ENCODE data around the gene KCNMA1.
"Not testable (repeated sequence)": the region's sequence is repeated elsewhere in the genome, so short reads cannot be mapped to it uniquely, and the experiment has no call there.

Gene KCNMA1

GRCh38 chr10:77357611-77358310 is 279.8 kb downstream of the KCNMA1 start:
- DNase-seq = peak; percentile 68

DNA sequence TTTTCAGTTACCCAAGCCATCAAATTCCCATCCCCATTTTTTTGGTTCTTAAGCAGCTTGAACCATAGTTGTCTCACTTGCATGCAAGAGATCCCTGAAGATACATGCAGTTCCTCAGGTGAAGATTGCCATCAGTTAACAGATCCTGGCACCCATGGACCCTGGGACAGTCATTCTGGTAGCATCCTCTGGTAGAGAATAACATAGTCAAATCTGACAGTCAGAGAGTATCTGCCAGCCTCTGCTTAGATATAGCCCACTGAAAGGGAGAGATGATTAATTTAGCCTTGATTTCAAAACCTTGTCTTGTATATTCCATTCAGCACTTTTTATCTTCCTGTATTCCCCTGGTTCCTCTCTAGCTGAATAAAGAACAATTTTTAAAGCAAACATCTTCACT is 280.4 kb downstream of the KCNMA1 start:
- no peak for DNase-seq

- DNase-seq = peak; percentile 81
These were observed 281.8 kb downstream of the KCNMA1 start for GRCh38 chr10:77355844-77356243.

DNA sequence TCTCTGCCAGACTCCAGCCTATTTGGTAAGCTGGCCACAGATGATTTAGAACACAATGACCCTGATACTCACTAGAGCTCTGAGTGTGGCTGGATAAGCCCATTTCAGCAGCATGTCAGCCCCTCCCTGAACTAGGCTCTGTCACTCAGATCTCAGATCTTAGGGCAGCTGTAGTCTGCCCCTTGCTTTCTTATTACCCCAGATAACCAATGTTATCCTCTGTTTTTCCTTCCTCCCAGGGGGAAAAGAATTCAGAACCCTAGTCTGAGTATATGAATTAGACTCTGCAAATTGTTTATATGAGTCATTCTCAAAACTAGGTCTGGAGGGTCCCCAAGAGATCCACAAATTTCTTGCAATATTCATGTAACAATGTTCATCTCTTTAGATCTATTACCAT is 286.2 kb downstream of the KCNMA1 start:
- peak; percentile 62 for DNase-seq

GRCh38 chr10:77350711-77351119 is 286.9 kb downstream of the KCNMA1 start:
- DNase-seq = peak; percentile 99

- no peak for DNase-seq
These were observed 287.5 kb downstream of the KCNMA1 start for GRCh38 chr10:77350134-77350533.

- no peak for DNase-seq
These were observed 288.4 kb downstream of the KCNMA1 start for GRCh38 chr10:77349226-77349625.

- no peak for DNase-seq
These were observed 288.9 kb downstream of the KCNMA1 start for GRCh38 chr10:77348751-77349150.

DNA sequence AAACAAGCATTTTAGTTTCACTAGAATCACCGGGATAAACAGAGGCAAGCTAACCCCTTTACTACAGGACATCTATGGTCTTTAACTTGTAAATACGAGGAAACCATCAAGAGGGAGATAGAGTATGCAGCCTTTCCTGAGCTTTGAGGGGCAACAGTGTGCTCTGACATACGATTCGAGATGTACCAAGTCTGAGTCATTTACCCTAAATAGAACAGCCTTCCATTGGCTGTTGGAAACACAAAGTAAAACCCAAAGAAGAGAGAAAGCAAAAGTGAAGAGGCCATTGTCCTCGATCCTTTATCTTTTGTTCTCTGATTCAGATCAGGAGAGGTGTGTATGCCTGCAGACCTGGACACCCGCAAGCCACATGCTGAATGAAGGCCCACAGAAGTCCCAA is 289.5 kb downstream of the KCNMA1 start:
- no peak for DNase-seq

DNA sequence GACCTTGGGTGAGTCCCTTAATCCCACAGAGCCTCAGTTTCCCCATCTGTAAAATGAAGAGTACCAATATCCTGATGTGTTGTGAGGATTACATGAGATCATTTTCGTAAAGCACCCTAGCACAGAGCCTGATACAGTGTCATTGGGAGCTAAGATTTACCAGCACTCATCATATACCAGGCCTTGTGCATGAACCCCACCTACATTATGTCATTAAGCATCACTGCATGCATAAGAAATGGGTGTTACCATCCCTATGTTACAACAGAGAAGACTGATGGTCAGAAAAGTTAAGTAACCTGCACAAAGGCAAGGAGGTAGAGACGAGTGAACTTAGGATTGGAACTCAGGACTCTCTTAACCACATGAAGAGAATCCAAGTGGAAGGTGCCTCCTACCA is 290.6 kb downstream of the KCNMA1 start:
- DNase-seq = no peak

DNA sequence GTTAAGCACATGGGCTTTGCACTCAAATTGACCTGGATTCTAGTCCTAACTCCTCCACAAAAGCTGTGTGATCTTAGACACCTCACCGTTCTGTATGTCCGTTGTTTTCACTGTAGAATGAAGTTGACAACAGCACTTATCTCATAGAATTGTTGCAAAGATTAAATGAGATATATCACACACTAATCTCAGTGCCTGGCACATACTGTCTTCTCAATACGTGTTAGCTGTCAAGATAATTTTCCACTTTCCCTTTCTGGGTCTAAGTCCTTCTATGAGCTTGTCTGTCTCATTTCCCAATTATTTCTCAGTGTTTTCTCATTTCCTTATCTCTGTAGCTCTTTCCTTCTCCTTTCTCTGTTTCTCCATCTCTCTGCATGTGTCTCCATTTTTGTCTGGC is 296.6 kb downstream of the KCNMA1 start:
- DNase-seq = no peak

DNA sequence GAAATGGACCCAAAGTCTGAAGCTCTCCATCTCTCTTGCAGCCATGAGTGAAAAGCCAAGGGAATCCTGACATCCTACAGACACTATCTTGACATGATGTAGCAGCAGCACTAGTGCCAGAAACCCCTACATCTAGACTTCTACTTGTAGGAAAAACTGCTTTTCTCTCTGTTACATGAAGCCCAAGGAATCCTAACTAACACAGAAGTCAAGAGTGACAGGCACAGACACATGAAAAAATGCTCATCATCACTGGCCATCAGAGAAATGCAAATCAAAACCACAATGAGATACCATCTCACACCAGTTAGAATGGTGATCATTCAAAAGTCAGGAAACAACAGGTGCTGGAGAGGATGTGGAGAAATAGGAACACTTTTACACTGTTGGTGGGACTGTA is 297.7 kb downstream of the KCNMA1 start:
- not testable (repeated sequence) for DNase-seq

DNA sequence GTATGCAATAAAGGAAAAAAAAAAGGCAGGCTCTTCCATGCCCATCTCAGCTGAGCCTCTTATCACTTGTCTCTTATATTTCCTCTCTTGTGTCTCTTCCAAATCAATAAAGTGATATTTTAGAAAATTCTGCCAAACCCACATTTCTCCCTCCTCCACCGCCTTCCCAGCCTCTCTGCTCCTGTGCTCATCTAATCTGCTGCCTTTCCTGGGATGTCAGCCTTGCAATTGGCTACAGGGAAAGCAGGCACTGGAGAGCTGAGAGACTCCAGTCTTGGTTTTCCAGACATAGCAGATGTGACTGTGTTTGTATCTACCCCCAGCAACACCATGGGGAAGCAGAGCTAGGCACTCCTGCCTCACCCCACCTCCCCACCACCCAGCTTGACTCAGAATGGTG is 298.4 kb downstream of the KCNMA1 start:
- DNase-seq = no peak

GRCh38 chr10:77338143-77338542 is 299.5 kb downstream of the KCNMA1 start:
- DNase-seq = no peak

- DNase-seq = no peak
These were observed 303.1 kb downstream of the KCNMA1 start for GRCh38 chr10:77334501-77334900.

GRCh38 chr10:77333610-77334340 is 303.8 kb downstream of the KCNMA1 start:
- DNase-seq = no peak

DNA sequence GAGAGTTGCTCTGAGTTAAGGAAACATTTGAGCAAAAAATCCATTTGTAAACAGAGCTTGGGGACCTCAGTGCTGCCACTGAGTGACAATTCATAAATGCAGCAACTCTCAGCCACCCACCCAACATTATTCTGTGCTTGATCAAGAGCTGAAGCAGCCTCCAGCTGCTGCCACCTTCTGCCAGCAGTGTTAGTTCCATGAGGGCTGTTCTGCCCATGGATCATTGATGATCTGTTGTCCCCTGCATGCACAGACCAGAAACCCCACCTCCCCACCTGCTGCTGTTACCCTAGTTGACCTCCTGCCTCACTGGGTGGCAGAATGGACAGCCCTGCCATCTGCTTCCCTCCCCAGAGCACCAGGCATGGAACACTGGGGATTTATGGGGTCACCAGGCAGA is 305.4 kb downstream of the KCNMA1 start:
- DNase-seq = no peak

GRCh38 chr10:77328272-77328816 is 309.3 kb downstream of the KCNMA1 start:
- DNase-seq = peak; percentile 25

DNA sequence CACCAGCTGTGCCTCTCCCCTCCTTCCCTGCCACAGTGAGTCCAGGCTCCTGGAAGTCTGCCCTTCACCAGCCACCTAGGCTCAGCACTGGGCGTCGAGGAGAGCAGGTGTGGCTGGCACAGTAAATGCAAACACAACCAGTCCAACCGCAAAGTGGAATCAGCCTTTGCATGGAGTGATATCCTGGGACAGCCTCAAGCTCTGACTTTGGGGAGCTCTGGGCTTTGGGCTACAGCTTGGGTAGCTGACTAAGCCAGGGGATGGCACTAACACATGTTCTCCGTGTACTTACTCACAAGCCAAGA is 312.4 kb downstream of the KCNMA1 start:
- DNase-seq = no peak

GRCh38 chr10:77321838-77322237 is 315.8 kb downstream of the KCNMA1 start:
- DNase-seq = peak; percentile 61

- peak; percentile 92 for DNase-seq
These were observed 316.6 kb downstream of the KCNMA1 start for GRCh38 chr10:77320971-77321471.

GRCh38 chr10:77319557-77319956 is 318.1 kb downstream of the KCNMA1 start:
- DNase-seq = no peak

DNA sequence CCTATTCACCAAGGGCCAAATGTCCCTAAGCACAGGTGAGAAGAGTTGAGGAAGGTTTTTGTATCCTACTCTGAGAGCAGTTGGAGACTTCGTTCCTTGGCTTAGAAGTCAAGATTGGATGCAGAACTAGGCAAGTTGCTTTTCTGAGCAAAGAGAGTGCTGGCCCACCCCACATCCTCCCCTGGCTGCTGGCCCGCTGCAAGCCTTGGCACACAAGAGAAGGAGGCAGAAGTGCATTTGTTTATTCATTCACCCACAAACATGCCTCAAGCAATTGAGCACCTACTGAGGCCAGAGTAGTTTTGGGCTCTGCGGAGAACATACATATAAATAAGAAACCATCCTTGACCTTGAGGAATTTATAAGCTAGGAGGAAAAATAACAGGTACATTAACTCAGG is 318.9 kb downstream of the KCNMA1 start:
- no peak for DNase-seq

DNA sequence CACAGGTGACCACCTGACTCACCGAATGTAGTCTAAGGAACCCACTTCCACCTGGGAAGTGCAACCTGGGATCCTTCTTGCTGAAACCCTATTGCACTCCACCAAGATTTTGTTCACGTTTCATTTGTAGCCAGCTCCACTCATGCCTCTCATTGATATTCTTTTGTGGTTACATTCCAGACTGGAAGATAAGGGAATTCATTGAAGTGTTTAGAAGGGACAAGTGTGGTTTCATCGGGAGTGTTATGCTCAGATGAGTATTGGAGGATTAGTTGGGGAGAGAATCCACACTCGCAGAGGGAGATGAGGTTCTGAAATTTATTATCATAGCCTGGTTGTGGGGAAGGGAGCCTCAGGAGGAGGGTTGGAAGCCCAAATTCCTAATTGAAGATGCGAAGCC is 320.4 kb downstream of the KCNMA1 start:
- no peak for DNase-seq
